Measurements from ENCODE around the gene FAF1.
A peak's percentile ranks its signal among the peaks of the same experiment; 100 is the strongest.
"Not testable (repeated sequence)": the region's sequence is repeated elsewhere in the genome, so short reads cannot be mapped to it uniquely, and the experiment has no call there.

FAF1 gene

GRCh38 chr1:50959303-50959912 lies 659 bp downstream of the FAF1 start:
- peak overlapping the region; percentile 36 for H3K27ac Mint-ChIP-seq
- H3K27me3 Mint-ChIP-seq (ENCODE audit: low read depth, poor library complexity): peaks cover 12% of the 10 kb centered on the region
- H3K36me3 Mint-ChIP-seq (ENCODE audit: low read depth): peaks cover 8% of the 10 kb centered on the region
- DNase-seq: no peak
- peak overlapping the region; percentile 91 for H3K4me3 Mint-ChIP-seq
- TF ChIP-seq CTCF (IDR thresholded peaks at IDR 0.05): no peak
- peaks cover 17% of the 10 kb centered on the region for H3K4me1 Mint-ChIP-seq
- H3K9me3 Mint-ChIP-seq: no peaks in the 10 kb centered on the region

- peaks cover 17% of the 10 kb centered on the region for H3K4me1 Mint-ChIP-seq
- H3K27ac Mint-ChIP-seq: no peak overlapping the region
- H3K9me3 Mint-ChIP-seq: peaks cover 20% of the 10 kb centered on the region
- peaks cover 41% of the 10 kb centered on the region for H3K36me3 Mint-ChIP-seq (ENCODE audit: low read depth)
- H3K27me3 Mint-ChIP-seq (ENCODE audit: low read depth, poor library complexity): peaks cover under 1% of the 10 kb centered on the region
- no peak for DNase-seq
- no peak for TF ChIP-seq CTCF (IDR thresholded peaks at IDR 0.05)
- H3K4me3 Mint-ChIP-seq: no peak overlapping the region
These were observed 5.0 kb downstream of the FAF1 start for GRCh38 chr1:50955116-50955515.

- not testable (repeated sequence) for H3K27me3 Mint-ChIP-seq (ENCODE audit: low read depth, poor library complexity); H3K4me3 Mint-ChIP-seq; H3K27ac Mint-ChIP-seq; H3K4me1 Mint-ChIP-seq; DNase-seq
- Mint-ChIP-seq H3K9me3 (peaks cover 20% of the 10 kb centered on the region), H3K36me3 (ENCODE audit: low read depth) (peaks cover 57% of the 10 kb centered on the region)
These were observed 7.5 kb downstream of the FAF1 start for GRCh38 chr1:50952566-50952965.

GRCh38 chr1:50950396-50950795 lies 9.7 kb downstream of the FAF1 start:
- no peak for DNase-seq
- Mint-ChIP-seq H3K4me1 (peaks cover 8% of the 10 kb centered on the region), H3K4me3 (no peak overlapping the region), H3K27me3 (ENCODE audit: low read depth, poor library complexity) (no peaks in the 10 kb centered on the region), H3K9me3 (peaks cover 20% of the 10 kb centered on the region), H3K27ac (no peak overlapping the region), H3K36me3 (ENCODE audit: low read depth) (peaks cover 57% of the 10 kb centered on the region)
- no peak for TF ChIP-seq CTCF (IDR thresholded peaks at IDR 0.05)

- Mint-ChIP-seq H3K9me3 (peaks cover 20% of the 10 kb centered on the region), H3K4me3 (no peak overlapping the region), H3K4me1 (peaks cover 8% of the 10 kb centered on the region), H3K27ac (no peak overlapping the region), H3K27me3 (ENCODE audit: low read depth, poor library complexity) (no peaks in the 10 kb centered on the region), H3K36me3 (ENCODE audit: low read depth) (peaks cover 50% of the 10 kb centered on the region)
- no peak for DNase-seq
- no peak for TF ChIP-seq CTCF (IDR thresholded peaks at IDR 0.05)
These were observed 10.6 kb downstream of the FAF1 start for GRCh38 chr1:50949286-50949982.

GRCh38 chr1:50942334-50942733 lies 17.7 kb downstream of the FAF1 start:
- TF ChIP-seq CTCF (IDR thresholded peaks at IDR 0.05): no peak
- no peaks in the 10 kb centered on the region for H3K27me3 Mint-ChIP-seq (ENCODE audit: low read depth, poor library complexity)
- no peak for DNase-seq
- H3K4me1 Mint-ChIP-seq: no peaks in the 10 kb centered on the region
- no peak overlapping the region for H3K27ac Mint-ChIP-seq
- H3K4me3 Mint-ChIP-seq: no peak overlapping the region
- peaks cover 6% of the 10 kb centered on the region for H3K36me3 Mint-ChIP-seq (ENCODE audit: low read depth)
- no peaks in the 10 kb centered on the region for H3K9me3 Mint-ChIP-seq
